Activated CD4-positive, alpha-beta T cell treated with anti-CD3 and anti-CD28 coated beads, Interleukin-2, Interleukin-6, amounts not matched to agents 100 ng/mL and 50 ng/mL, durations not matched to agents 16 hours and 8 hours (primary cell): ENCODE results near the gene CDC14B.
"Not testable (repeated sequence)": the region's sequence is repeated elsewhere in the genome, so short reads cannot be mapped to it uniquely, and the experiment has no call there.

Experiments
- DNase-seq: peaks from one replicate; pipeline ENCODE4 v3.0.0-alpha.2; 2020

CDC14B gene

DNA sequence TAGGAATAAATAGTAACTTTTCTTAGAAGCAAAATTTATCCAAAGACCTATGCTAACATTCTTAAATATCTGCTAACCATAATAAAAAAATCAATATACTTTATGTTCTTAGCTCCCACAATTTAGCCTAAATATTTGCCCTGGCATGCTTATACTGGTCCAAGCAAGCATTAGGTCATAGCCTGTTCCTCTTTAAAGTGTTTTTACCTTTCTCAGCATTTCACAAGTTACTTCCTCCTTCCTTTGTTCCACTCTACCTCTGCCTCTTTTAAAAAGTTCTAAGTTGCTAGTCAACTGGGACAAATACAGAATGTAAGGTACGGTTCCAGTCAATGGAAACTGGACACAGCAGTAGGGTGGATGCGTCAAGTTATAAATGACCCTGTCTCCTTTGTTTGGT lies 37.4 kb downstream of the CDC14B start:
- DNase-seq, result not testable (repeated sequence)

DNA sequence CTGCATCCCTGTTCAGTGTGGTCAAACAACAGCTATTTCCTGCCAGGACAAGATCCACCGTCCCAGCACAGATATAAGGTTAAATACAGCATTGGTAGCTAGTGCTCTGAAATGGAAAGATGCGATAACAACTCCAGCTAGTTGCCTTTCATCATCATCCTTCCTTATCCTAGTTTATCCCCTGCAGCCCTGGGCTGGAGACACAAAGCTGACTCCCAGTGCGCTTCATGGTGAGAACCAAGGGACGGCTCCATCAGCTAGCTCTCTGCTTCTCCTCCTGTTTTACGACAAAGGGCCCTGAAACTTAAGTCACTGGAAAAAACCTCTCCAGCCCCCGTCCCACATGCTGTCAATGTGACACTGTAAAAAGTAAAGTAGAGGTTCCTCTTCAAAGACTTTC lies 37.9 kb downstream of the CDC14B start:
- no peak for DNase-seq

DNA sequence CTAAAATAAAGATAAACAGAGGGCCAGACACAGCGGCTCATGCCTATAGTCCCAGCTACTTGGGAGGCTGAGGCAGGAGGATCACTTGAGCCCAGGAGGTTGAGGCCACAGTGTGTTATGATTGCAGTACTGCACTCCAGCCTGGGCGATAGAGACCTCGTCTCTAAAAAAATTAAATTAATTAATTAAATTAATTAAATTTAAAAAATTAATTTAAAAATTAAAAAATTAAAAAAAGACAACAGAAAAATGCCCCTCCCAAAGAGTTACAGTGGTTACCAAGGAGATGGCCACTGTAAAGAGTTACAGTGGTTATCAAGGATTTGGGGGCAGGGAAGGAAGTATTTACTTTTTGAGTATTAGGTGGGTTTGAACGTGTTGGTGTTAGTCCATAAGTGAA lies 38.3 kb downstream of the CDC14B start:
- no peak for DNase-seq

DNA sequence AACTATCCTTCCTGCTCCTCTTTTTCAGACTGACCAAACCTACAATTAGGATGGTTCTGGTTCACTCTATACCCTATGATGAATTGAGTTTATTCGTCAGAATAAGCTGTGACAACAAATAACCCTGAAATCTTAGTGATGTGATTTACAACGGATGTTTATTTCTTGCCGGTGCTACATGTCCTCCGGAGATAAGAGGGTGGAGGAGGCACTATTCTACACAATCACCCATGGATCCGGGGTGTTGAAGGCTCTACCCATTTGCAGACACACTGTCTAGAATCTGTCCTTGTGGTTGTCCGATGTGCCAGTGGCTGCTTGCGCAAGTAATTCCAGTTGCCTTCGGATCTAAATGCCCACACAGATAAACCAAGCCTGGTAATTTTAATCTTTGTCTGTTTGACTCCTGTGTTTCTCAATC lies 44.7 kb downstream of the CDC14B start:
- DNase-seq, result no peak

DNA sequence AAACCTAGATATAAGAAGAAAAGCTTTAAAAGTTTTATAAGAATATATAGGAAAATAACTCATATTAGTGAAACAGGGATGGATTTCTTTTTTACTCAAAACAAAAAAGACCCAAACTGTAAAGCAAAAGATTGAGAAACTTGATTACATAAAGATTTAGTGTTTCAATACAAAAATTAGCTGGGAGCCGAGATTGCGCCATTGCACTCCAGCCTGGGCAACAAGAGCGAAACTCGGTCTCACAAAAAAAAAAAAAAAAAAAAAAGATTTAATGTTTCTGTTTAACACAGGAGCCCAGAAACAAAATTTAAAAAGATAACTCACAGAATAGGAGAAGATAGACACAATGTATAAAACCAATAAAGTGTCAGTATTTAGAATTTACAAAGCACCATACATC lies 45.2 kb downstream of the CDC14B start:
- DNase-seq, result no peak

DNA sequence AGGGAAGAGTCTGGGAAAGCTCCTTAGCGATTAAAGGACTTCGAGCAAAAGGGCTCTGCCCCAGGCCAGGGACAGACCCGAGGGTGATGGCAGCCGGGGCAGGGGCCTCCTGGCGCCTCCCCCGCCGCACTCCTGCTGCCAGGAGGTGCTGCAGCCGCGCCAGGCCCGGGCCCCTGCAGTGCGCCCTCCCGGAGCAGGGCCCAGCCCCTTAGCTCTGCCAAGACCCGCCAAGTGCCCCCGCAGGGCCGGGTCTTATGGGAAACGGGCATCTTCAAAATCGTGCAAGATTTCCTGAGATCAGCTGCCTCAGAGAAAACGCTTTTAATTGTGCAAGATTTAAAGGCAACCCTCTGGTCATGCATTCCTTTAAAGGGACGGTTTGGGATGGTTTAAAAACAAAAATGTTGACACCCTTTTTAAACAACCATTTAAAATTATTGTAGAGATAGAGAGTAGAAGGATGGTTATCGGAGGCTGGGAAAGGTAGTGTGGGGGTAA lies 52.4 kb downstream of the CDC14B start:
- no peak for DNase-seq

DNA sequence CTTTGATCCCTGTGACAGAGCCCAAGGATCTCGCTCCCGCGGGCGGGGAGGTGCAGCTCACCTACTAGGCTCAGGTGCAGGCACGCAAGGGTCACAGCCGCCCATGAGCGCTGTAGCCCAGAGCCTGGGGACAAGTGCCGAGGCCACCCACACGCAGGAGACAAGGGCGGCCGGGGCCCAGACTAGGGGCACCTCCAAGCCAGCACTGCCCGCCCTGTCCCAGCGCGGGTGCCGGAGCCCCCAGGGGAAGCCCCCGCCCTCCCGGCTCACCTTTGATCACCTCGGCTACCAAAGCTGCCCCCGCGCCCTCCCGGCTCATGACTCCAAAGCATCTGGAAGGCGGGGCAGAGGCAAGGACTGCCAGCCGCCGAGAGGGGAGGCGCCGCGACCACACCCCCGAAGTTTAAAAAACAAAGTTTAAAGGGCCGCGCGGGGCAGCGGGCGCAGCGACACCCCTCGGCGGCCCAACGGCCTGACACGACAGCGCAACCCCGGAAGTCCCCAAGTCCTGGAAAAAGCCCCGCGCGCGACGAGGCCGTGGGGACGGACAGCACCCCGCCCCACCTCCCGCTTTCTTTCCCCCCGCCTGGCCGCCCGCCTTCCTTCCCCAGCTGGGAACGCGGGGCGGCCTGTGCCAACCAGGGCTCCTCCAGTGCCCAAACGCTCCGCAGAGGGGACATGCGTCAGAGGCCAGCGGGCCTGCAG lies 53.0 kb downstream of the CDC14B start:
- DNase-seq, result peak; percentile 87

DNA sequence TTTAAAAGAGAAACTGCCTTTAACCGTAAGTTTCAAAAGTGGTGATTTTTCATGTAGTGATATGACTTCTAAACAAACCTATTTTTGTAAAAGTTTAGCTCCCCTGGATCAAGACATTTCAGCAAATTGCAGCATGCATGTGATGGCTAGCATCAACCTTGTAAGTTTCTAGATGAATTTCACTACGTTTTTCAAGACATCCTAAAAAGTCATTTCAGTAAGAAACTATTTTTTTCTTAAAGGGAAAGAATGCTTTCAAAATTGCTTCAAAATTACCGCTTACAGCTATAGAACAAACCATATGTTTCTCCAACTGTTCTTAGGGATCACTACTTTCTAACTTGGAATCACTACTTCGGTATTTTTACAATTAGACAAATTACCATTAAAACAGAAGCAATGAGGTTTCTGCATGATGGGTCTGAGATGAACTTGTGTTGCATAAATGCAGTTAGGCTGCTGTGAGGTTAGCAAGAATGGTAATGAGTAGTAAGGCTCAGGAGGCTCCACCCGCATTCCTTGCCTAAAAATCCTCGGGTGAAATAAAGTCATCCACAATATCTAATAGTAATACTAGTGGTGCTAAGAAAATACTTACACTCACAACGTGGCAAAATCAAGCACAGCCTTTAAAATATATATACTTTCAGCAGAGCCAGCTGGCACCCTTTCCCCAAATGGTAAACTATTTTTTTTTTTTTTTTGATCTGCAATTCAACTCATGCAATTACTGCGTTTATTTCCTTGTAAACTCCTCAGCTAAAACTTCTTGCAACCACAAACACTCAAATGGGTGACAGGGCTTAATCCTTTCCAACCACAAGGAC lies 53.8 kb downstream of the CDC14B start:
- DNase-seq, result peak; percentile 73

DNA sequence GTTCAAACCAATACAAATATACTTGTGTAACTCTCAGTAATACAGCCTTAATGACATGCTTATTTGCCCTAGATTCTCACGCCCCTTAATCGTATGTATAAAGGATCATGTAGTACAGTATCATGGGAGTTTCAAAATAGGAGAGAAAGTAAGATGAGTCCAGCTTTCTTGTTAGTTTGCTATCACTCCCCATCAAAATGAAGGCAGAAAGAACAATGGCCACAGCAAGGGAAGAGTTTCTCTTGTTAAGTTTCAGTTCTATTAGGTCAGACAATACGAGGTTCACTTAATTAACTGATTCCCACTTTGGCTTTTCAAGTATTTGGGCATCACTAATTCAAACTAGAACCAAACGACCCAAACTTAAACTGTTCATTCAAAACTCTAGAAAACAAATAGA lies 55.4 kb downstream of the CDC14B start:
- no peak for DNase-seq

DNA sequence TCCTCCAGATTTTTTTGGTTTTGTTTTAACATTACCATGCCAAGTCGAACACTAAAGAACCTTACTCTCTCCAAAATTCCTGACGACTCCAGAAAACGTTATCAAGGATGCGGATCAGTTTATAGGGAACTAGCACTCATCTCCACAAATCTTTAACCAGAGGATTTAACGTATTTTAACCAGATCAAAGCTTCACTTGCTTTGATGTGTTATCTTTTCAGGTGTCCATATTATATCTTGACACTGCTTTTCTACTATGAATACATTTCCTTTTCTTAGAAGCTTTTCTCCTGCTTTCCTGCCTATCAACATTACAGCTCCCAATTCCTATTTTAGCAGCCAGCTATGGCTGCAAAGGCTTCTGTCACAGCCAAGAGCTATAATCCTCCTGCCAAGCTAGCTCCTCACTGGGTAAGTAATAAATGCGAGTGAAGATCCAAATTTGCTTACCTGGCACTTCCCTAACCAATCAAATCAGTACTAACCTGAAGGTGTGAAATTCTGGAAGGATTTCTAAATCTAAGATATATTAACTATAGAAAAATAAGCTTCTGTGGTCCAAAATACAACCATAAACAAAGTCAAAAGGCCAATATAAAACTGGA lies 60.2 kb downstream of the CDC14B start:
- DNase-seq, result no peak

DNA sequence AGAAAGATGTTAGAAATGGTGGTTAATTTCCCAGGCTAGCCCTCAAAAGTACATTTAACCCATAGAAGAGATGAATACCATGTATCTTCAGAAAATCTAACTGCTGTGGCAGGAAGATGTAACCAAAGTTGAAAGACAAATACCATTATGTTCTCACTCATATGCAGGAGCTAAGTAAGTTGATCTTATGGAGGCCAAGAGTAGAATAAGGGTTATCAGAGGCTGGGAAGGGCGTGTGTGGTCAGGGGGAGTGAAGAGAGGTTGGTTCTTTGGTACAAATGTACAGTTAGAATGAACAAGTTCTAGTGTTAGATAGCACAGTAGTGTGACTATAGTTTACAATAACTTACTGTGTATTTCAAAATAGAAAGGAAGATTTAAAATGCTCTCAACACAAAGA lies 61.7 kb downstream of the CDC14B start:
- no peak for DNase-seq

DNA sequence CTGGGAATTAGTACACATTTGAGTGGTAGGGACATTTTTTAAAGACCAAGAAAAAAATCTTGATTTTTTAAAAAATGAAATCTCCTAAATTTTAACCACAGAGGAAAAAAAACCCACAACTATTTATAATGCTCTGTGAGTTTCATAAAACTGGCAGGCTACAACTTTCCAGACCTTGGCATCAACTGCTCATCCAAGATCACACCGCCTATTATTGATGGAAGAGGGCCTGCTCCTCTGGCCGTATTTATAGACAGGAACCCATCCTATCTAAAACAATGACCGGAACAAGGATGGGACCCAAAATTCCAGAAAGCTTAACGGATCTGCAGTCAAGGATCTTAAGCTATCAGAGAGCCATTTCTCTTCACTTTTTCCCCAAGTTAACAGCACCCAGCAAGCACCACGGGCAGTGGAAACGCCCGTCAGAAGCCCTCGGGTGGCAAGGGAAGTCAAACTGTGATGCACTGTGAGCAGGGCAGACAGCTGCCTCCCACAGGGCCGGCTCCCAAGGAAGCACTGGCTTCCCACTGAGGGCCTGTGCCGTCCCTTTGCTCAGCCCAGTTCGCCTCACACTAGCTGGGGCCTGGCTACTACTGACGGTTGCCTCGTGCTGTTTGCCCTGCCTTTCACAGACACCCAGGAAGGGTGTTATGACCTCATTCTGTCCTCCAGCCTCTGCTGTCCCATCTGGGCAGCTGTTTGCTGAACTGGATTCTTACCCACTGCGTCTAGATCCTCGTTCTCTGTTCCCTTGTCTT lies 62.8 kb downstream of the CDC14B start:
- no peak for DNase-seq

DNA sequence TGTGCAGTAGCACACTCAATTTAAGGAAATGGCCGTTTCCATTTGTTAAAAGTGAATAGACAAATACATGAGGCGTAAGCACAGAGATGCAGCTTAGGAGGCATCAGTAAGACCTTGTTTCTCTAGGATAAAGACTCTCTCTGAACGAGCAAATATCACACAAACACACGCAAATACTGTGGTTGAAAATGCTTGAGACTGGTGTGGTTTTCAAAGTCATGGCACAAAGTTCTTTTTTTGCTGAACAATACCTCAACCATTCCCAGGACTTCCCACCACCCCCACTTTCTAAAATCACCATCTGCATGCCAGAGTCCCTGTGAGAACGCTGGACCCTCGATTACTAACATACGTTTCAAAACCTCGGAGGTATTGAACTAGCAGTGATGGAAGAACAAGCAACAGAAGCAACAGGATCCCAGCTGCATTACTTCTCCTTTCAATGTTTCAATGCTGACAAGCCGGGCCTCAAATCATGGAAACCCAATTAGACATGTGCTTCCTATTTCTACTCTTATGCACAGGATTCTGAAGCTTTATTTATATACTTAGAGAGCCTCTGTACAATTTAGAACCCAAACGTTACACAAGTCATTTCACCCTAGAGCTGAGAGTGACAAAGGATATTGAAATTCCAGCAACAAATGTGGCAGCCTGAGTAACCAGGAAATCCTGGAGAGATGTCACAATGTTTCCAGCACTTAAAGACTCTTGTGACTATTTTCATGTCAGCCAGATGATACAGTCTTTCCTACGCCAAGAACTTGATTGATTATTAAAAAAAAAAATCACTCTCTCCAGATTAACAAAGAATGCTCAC lies 63.9 kb downstream of the CDC14B start:
- no peak for DNase-seq

DNA sequence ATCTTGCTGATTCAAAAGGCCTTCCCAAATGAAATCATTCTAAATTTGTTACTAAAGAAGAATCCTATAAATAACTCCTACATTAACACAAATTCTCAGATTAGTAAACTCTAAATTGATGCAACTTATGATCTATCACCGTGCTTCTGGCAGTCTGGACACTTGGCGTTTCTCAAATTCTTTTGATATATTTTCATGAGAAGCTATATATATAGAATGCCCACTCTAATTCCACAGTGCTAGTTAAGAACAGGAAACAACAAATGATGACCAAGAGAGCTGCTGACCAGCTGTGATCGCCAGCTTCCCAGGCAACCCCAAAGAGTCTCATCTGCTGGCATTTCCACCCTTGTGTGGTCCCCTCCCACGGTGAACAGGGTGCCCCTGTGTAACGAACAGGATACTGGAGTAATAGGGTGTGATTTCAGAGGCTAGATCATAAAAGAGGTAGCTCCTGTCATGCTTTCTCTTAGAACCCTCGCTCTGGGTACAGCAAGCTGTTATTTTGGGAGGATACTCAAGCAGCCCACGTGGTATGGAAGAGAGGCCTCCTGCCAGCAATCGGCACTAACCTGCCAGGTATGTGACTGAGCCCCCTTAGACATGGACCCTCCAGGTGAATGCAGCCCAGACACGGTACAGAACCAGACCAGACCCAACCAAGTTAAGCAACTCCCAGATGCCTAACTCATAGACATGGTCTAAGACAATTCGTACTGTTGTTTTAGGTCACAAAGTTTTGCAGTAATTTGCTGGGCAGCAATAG lies 64.7 kb downstream of the CDC14B start:
- no peak for DNase-seq

DNA sequence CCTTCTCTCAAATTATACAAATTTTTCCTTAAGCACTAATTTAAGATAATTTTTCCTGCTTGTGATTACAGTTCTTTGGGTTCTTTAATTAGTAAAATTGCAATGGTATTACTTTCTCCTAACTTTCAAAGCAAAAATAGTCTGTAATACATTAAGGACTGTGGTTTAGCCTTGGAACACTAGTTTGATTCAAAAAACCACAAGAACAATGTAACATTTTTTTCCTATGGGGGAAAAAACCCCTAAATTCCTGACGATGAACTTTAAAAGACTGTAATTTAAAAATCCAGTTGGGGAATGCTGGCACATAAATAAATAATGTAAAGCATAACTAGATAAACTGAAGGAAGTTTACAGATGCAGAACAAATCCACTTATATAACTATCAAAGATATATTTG lies 65.3 kb downstream of the CDC14B start:
- DNase-seq, result no peak

DNA sequence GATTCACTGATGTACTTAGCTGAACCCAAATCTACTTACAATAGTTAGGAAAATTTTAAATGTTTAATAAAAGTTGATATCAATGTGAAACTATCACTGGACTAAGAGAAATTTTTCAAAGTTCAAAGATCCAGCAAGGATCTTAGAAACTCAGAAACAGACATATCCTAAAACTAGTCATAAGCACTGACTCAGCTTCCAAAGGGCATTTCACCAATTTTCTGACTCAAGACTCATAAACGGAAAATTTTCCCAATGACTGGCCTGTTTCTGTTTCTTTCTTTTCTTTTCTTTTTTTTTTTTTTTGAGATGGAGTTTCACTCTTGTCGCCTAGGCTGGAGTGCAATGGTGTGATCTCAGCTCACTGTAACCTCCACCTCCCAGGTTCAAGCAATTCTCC lies 66.6 kb downstream of the CDC14B start:
- peak; percentile 35 for DNase-seq

DNA sequence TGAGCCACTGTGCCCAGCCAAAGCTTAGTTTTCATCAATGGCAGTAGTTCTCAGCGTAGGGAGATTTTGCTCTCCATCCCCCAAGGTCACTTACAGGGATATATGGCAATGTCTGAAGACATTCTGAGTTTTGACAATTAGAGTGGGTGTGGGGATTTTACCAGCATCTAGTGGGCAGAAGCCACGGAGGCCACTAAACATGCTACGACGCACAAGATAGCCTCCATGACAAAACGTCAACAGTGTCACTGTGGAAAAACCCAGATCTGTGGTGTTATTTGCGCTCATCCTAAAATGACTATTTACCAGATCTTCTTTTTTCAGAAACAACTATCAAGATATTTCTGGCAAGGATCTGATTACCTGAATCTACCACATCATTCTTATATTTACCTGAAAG lies 68.2 kb downstream of the CDC14B start:
- peak; percentile 28 for DNase-seq

DNA sequence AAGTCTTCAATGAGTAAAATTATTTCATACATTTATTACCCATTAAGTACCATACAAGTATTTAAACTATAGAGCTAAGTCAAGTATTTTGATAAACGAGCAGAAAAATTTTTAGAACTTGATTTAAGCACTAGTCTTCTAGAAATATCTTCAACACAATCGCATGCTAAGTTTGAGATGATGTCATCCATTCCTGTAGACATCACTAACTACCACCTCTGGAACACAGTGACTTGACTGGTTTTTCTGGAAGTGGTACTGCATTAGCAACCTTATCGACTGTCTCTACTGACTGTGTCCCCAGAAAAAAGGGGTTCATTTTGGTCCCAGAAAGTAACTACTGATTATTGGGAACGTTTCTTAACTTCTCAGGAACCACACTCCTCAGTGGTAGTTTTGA lies 69.0 kb downstream of the CDC14B start:
- DNase-seq, result no peak

DNA sequence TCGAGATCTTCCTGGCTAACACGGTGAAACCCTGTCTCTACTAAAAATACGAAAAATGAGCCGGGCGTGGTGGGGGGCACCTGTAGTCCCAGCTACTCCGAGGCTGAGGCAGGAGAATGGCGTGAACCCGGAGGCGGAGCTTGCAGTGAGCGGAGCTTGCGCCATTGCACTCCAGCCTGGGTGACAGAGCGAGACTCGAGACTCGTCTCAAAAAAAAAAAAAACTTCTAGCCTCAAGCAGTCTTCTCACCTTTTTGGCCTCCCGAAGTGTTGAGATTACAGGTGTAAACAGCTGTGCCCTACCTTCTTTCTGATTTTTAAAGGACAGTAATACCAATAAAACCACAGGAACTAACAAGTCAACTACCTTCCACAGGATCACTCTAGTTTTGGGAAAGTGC lies 76.5 kb downstream of the CDC14B start:
- DNase-seq, result not testable (repeated sequence)

DNA sequence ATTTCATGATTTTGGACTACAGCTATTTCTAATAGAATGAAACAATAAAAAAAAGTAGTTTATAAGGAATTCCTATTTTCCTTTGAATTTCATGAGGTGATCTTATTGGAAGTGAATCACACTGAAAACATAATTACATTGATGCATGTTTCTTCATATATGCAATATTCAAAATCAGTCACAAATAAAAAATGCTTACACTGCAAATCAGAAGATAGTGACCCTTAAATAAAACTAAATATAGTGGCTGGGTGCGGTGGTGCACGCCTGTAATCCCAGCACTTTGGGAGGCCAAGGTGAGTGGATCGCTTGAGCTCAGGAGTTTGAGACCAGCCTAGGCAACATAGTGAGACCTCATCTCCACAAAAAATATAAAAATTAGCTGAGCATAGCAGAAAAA lies 79.5 kb downstream of the CDC14B start:
- DNase-seq, result no peak

DNA sequence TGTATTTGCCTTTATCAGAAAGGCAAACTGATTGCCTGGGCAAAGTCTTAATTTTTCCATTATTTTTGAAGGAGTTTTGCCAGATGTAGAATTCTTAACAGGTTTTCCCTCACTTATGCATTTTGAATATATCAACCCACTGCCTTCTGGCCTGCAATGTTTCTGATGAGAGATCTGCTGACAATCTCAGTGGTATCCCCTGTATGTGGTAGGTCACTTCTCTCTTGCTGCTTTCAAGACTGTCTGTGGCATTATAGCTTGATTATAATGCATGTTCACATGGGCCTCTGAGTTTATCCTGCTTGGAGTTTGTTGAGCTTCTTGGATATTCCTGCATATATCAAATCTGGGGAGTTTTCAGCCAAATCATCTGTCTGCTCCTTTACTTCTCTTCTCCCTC lies 87.5 kb downstream of the CDC14B start:
- no peak for DNase-seq
